HepG2 (cell line): ENCODE data around the gene EMC10. TPM values are rescaled to one million over a fixed set of nuclear protein-coding genes. Genes with fewer than 3 reads are reported as not detected.
A peak's percentile ranks its signal among the peaks of the same experiment; 100 is the strongest.

Source experiments
- ARNT ChIP-seq: fragments of 450-650 bp; IDR thresholded peaks from 2 replicates; pipeline ENCODE4 v1.6.1; 2017
- ARNT2 ChIP-seq: sonication (generic); formaldehyde crosslinking; IDR thresholded peaks from 2 replicates; pipeline ENCODE4 v1.8.0; 2022; ENCODE audit warnings: mild to moderate bottlenecking, low read depth, missing genetic modification reagents, moderate library complexity
- CBX1 ChIP-seq: IDR thresholded peaks from one replicate; pipeline ENCODE4 v1.6.1; 2016; ENCODE audit warnings: antibody characterized with exemption, low read depth
- EED ChIP-seq: sonication (generic); formaldehyde crosslinking; IDR thresholded peaks from 2 replicates; pipeline ENCODE4 v1.5.0; 2020; ENCODE audit warnings: mild to moderate bottlenecking, missing genetic modification reagents
- HDAC2 ChIP-seq: sonication (generic); formaldehyde crosslinking; IDR thresholded peaks from 2 replicates; pipeline ENCODE4 v1.4.0; 2020; ENCODE audit warnings: missing genetic modification reagents
- HINFP ChIP-seq: sonication (generic); formaldehyde crosslinking; IDR thresholded peaks from 2 replicates; pipeline ENCODE4 v1.4.0; 2020; ENCODE audit warnings: low read depth, mild to moderate bottlenecking, missing genetic modification reagents
- ISX ChIP-seq: sonication (generic); formaldehyde crosslinking; conservative IDR thresholded peaks from 2 replicates; pipeline ENCODE4 v1.5.0; 2020; ENCODE audit warnings: missing genetic modification reagents
- SP140L ChIP-seq: sonication (generic); formaldehyde crosslinking; IDR thresholded peaks from 2 replicates; pipeline ENCODE4 v1.4.0; 2020; ENCODE audit warnings: missing genetic modification reagents, borderline replicate concordance
- THAP7 ChIP-seq: sonication (generic); formaldehyde crosslinking; IDR thresholded peaks from 2 replicates; pipeline ENCODE4 v1.8.1; 2023; ENCODE audit warnings: mild to moderate bottlenecking, missing genetic modification reagents
- ZC3H13 ChIP-seq: sonication (generic); formaldehyde crosslinking; IDR thresholded peaks from 2 replicates; pipeline ENCODE4 v1.8.1; 2023; ENCODE audit warnings: mild to moderate bottlenecking, missing genetic modification reagents, moderate library complexity
- ZFP36L2 ChIP-seq: sonication (generic); formaldehyde crosslinking; IDR thresholded peaks from 2 replicates; pipeline ENCODE4 v1.4.0; 2020; ENCODE audit warnings: missing genetic modification reagents
- ZFYVE20 ChIP-seq: sonication (generic); formaldehyde crosslinking; IDR thresholded peaks from 2 replicates; pipeline ENCODE4 v1.8.0; 2023; ENCODE audit warnings: low read depth, mild to moderate bottlenecking, moderate library complexity, missing genetic modification reagents, borderline replicate concordance
- ZMAT5 ChIP-seq: sonication (generic); formaldehyde crosslinking; IDR thresholded peaks from 2 replicates; pipeline ENCODE4 v1.5.0; 2020; ENCODE audit warnings: mild to moderate bottlenecking, low read depth, missing genetic modification reagents, borderline replicate concordance
- ZNF383 ChIP-seq: sonication (generic); formaldehyde crosslinking; IDR thresholded peaks from 2 replicates; pipeline ENCODE4 v1.4.0; 2020; ENCODE audit warnings: missing genetic modification reagents, mild to moderate bottlenecking, borderline replicate concordance
- ZNF619 ChIP-seq: sonication (generic); formaldehyde crosslinking; IDR thresholded peaks from 2 replicates; pipeline ENCODE4 v1.4.0; 2020; ENCODE audit warnings: mild to moderate bottlenecking, missing genetic modification reagents
- ZNF780A ChIP-seq: sonication (generic); formaldehyde crosslinking; IDR thresholded peaks from 2 replicates; pipeline ENCODE4 v1.8.0; 2022; ENCODE audit warnings: mild to moderate bottlenecking, missing genetic modification reagents, moderate library complexity
- polyA plus RNA-seq, 8 experiments: library from polyadenylated mRNA; depleted of rRNA in 3 of 8; stranded (reverse) in 7 of 8; unstranded in 1 of 8; fragments of >200 nt; fragmentation: Illumina TruSeq in 4 of 8; extraction: Trizol in 4 of 8; gene quantifications; 2 replicates each; pipeline versions ENCODE4 v1.2.1 to v1.2.3, GENCODE V29; 2011 to 2016; ENCODE audit warnings: low read depth in 4 of 8, missing spikeins in 1 of 8, mixed read lengths in 1 of 8; ENCODE audit not compliant: insufficient read depth in 1 of 8
- total RNA-seq, 5 experiments: library from RNA; depleted of rRNA; stranded (reverse); fragments of >200 nt; fragmentation: Illumina TruSeq; extraction: Trizol; gene quantifications; 2 replicates each; pipeline ENCODE4 v1.2.3, GENCODE V29; 2016; ENCODE audit warnings: low read depth in 1 of 5
- TF ChIP-seq, protein P1 (sequence below): sonication (generic); formaldehyde crosslinking; IDR thresholded peaks from 2 replicates; pipeline ENCODE4 v1.5.0; 2020; ENCODE audit warnings: mild to moderate bottlenecking, missing genetic modification reagents, borderline replicate concordance

Gene EMC10
- total and polyA plus RNA-seq, 2 of the 13 experiments (the other 11 are each of a cell fraction or from before 2014, with no cell fraction given): not detected

- TF ChIP-seq ZFYVE20 (CRISPR knock-in tag) (no peak), ZFP36L2 (CRISPR knock-in tag) (no peak), ISX (CRISPR knock-in tag) (no peak), ARNT2 (peak; percentile 53; the same call in 1 of the 2 replicates), CBX1 (no peak), ZNF383 (CRISPR knock-in tag) (no peak), ZNF619 (no peak), ZNF780A (CRISPR knock-in tag) (no peak), ARNT (no peak), SP140L (CRISPR knock-in tag) (no peak), HDAC2 (CRISPR knock-in tag) (peak; percentile 31; the same call in 1 of the 2 replicates), THAP7 (CRISPR knock-in tag) (no peak), HINFP (CRISPR knock-in tag) (no peak), ZC3H13 (CRISPR knock-in tag) (0 out of 2 replicates have a peak, but pooled peaks have one; percentile 54), ZMAT5 (no peak), EED (CRISPR knock-in tag) (no peak)
- TF ChIP-seq, protein P1, sequence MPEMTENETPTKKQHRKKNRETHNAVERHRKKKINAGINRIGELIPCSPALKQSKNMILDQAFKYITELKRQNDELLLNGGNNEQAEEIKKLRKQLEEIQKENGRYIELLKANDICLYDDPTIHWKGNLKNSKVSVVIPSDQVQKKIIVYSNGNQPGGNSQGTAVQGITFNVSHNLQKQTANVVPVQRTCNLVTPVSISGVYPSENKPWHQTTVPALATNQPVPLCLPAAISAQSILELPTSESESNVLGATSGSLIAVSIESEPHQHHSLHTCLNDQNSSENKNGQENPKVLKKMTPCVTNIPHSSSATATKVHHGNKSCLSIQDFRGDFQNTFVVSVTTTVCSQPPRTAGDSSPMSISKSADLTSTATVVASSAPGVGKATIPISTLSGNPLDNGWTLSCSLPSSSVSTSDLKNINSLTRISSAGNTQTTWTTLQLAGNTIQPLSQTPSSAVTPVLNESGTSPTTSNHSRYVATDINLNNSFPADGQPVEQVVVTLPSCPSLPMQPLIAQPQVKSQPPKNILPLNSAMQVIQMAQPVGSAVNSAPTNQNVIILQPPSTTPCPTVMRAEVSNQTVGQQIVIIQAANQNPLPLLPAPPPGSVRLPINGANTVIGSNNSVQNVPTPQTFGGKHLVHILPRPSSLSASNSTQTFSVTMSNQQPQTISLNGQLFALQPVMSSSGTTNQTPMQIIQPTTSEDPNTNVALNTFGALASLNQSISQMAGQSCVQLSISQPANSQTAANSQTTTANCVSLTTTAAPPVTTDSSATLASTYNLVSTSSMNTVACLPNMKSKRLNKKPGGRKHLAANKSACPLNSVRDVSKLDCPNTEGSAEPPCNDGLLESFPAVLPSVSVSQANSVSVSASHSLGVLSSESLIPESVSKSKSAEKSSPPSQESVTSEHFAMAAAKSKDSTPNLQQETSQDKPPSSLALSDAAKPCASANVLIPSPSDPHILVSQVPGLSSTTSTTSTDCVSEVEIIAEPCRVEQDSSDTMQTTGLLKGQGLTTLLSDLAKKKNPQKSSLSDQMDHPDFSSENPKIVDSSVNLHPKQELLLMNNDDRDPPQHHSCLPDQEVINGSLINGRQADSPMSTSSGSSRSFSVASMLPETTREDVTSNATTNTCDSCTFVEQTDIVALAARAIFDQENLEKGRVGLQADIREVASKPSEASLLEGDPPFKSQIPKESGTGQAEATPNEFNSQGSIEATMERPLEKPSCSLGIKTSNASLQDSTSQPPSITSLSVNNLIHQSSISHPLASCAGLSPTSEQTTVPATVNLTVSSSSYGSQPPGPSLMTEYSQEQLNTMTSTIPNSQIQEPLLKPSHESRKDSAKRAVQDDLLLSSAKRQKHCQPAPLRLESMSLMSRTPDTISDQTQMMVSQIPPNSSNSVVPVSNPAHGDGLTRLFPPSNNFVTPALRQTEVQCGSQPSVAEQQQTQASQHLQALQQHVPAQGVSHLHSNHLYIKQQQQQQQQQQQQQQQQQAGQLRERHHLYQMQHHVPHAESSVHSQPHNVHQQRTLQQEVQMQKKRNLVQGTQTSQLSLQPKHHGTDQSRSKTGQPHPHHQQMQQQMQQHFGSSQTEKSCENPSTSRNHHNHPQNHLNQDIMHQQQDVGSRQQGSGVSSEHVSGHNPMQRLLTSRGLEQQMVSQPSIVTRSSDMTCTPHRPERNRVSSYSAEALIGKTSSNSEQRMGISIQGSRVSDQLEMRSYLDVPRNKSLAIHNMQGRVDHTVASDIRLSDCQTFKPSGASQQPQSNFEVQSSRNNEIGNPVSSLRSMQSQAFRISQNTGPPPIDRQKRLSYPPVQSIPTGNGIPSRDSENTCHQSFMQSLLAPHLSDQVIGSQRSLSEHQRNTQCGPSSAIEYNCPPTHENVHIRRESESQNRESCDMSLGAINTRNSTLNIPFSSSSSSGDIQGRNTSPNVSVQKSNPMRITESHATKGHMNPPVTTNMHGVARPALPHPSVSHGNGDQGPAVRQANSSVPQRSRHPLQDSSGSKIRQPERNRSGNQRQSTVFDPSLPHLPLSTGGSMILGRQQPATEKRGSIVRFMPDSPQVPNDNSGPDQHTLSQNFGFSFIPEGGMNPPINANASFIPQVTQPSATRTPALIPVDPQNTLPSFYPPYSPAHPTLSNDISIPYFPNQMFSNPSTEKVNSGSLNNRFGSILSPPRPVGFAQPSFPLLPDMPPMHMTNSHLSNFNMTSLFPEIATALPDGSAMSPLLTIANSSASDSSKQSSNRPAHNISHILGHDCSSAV (CRISPR knock-in tag): no peak
These were observed 34.9 kb downstream of the EMC10 start, which contains the start of gene JOSD2 (continued) for GRCh38 chr19:50511069-50511822.
